Suprapubic skin (tissue), 4 donors: ENCODE data around the gene RABL2B. TPM values are rescaled to one million over a fixed set of nuclear protein-coding genes. Genes with fewer than 3 reads are reported as not detected.
A peak's percentile ranks its signal among the peaks of the same experiment; 100 is the strongest.
"Not testable (repeated sequence)": the region's sequence is repeated elsewhere in the genome, so short reads cannot be mapped to it uniquely, and the experiment has no call there.

Experiments
- DNase-seq, 2 donors: peaks; one replicate each; pipeline ENCODE4 v3.0.0-alpha.2; 2019; ENCODE audit warnings: low spot score in 2 of 2
- H3K27ac ChIP-seq: fragments of 200-600 bp; sonication (generic); one replicate; pipeline ENCODE4 v1.5.1; 2019
- H3K27me3 ChIP-seq: fragments of 200-600 bp; sonication (generic); one replicate; pipeline ENCODE4 v1.5.1; 2019
- H3K36me3 ChIP-seq: fragments of 200-600 bp; sonication (generic); one replicate; pipeline ENCODE4 v1.5.1; 2019
- H3K4me1 ChIP-seq: fragments of 200-600 bp; sonication (generic); one replicate; pipeline ENCODE4 v1.5.1; 2019
- H3K4me3 ChIP-seq: fragments of 200-600 bp; sonication (generic); one replicate; pipeline ENCODE4 v1.5.1; 2019; ENCODE audit warnings: mild to moderate bottlenecking
- H3K9me3 ChIP-seq: fragments of 200-600 bp; sonication (generic); one replicate; pipeline ENCODE4 v1.5.1; 2019
- CTCF ChIP-seq, 2 donors: fragments of 200-600 bp in 1 of 2; fragments of 450-650 bp in 1 of 2; sonication (generic) in 1 of 2; IDR thresholded peaks; one replicate each; pipeline ENCODE4 v1.5.1; 2016 to 2019; ENCODE audit warnings: antibody characterized with exemption in 2 of 2, mild to moderate bottlenecking in 1 of 2, moderate library complexity in 1 of 2
- EP300 ChIP-seq: sonication (generic); formaldehyde crosslinking; IDR thresholded peaks from one replicate; pipeline ENCODE4 v1.6.1; 2017; ENCODE audit warnings: antibody characterized with exemption
- POLR2A ChIP-seq, 2 donors: fragments of 450-650 bp; IDR thresholded peaks; one replicate each; pipeline ENCODE4 v1.6.1; 2017; ENCODE audit warnings: antibody characterized with exemption in 2 of 2, mild to moderate bottlenecking in 2 of 2, moderate library complexity in 2 of 2
- POLR2AphosphoS5 ChIP-seq, 3 donors: sonication (generic); formaldehyde crosslinking; IDR thresholded peaks; one replicate each; pipeline ENCODE4 v1.6.1; 2017; ENCODE audit warnings: antibody characterized with exemption in 3 of 3
- WGBS: methylation state at CpG from one replicate; pipeline ENCODE4 v1.1.5; 2018; 5-methylcytosine and 5-hydroxymethylcytosine counted together
- total RNA-seq, 4 donors: library from RNA; depleted of rRNA; stranded (reverse); fragments of >200 nt; gene quantifications; one replicate each; pipeline ENCODE4 v1.1.0, GENCODE V29; 2016

RABL2B gene
- total RNA-seq, 4 donors from 2014 or later, result 16.6 to 28.4 (median 24.8) TPM

DNA sequence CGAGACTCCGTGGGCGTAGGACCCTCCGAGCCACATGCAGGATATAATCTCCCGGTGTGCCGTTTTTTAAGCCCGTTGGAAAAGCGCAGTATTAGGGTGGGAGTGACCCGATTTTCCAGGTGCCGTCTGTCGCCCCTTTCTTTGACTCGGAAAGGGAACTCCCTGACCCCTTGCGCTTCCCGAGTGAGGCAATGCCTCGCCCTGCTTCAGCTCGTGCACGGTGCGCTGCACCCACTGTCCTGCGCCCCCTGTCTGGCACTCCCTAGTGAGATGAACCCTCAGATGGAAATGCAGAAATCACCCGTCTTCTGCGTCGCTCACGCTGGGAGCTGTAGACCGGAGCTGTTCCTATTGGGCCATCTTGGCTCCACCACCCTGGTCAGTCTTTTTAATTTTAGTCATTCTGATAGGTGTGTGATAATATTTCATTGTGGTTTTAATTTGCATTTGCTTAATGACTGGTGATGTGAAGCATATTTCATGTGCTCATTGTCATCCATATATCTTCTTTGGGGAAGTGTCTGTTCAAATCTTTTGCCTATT, 26.4 kb downstream of the RABL2B start:
- peak; percentile 11 to 41 for TF ChIP-seq CTCF (IDR thresholded peaks at IDR 0.05)
- H3K4me1 ChIP-seq, H3K36me3 ChIP-seq, H3K9me3 ChIP-seq, H3K27me3 ChIP-seq: not testable (repeated sequence)
- DNase-seq, result peak in 1 of 2 donors; percentile 60
- H3K27ac ChIP-seq, result peak overlapping the region; percentile 60
- H3K4me3 ChIP-seq, result peak overlapping the region; percentile 57
- WGBS, result 5% methylated on average over 15 of the region's 24 CpGs

DNA sequence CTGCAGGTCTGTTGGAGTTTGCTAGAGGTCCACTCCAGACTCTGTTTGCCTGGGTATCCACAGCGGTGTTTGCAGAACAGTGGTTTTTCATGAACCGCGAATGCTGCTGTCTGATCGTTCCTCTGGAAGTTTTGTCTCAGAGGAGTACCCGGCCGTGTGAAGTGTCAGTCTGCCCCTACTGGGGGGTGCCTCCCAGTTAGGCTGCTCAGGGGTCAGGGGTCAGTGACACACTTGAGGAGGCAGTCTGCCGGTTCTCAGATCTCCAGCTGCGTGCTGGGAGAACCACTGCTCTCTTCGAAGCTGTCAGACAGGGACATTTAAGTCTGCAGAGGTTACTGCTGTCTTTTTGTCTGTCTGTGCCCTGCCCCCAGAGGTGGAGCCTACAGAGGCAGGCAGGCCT, 27.0 kb downstream of the RABL2B start:
- not testable (repeated sequence) for H3K27me3 ChIP-seq, H3K27ac ChIP-seq, DNase-seq, H3K4me1 ChIP-seq, H3K9me3 ChIP-seq, H3K36me3 ChIP-seq
- WGBS, result no CpG with 5 or more reads among the region's 9 CpGs
- H3K4me3 ChIP-seq, result peak overlapping the region; percentile 57

DNA sequence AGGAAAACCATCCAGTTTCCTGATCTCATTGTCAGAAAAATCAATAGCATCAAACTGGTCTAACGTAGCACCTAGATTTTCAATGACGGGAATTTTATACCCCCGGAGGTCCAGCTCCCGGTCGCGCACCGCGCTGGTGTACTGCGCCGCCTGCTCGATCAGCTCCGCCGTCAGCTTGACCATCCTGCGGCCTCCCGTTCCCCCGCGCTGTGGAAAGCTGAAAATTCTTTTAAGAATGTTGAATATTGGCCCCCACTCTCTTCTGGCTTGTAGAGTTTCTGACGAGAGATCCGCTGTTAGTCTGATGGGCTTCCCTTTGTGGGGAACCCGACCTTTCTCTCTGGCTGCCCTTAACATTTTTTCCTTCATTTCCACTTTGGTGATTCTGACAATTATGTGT, 28.2 kb downstream of the RABL2B start:
- not testable (repeated sequence) for DNase-seq, H3K27me3 ChIP-seq, H3K36me3 ChIP-seq, H3K9me3 ChIP-seq, H3K27ac ChIP-seq, H3K4me3 ChIP-seq, H3K4me1 ChIP-seq
- WGBS, result 94% methylated on average over 20 of the region's 20 CpGs

- H3K4me3 ChIP-seq, H3K27me3 ChIP-seq, H3K27ac ChIP-seq, H3K36me3 ChIP-seq, H3K9me3 ChIP-seq, DNase-seq, H3K4me1 ChIP-seq: not testable (repeated sequence)
- WGBS, result 65% methylated on average over 9 of the region's 9 CpGs
Observed at GRCh38 chr22:50749302-50750074, 33.9 kb downstream of the RABL2B start.

DNA sequence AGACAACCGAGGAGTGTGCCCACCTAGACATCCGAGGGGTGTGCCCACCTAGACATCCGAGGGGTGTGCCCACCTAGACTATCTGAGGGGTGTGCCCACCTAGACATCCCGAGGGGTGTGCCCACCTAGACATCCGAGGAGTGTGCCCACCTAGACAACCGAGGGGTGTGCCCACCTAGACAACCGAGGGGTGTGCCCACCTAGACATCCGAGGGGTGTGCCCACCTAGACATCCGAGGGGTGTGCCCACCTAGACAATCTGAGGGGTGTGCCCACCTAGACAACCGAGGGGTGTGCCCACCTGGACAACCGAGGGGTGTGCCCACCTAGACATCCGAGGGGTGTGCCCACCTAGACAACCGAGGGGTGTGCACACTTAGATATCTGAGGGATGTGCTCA, 34.8 kb downstream of the RABL2B start:
- WGBS, result 52% methylated on average over 4 of the region's 13 CpGs
- H3K9me3 ChIP-seq, H3K27ac ChIP-seq: not testable (repeated sequence)

GRCh38 chr22:50747521-50747920, 35.9 kb downstream of the RABL2B start:
- not testable (repeated sequence) for DNase-seq, H3K36me3 ChIP-seq, H3K27me3 ChIP-seq, H3K4me3 ChIP-seq, H3K9me3 ChIP-seq, H3K4me1 ChIP-seq, H3K27ac ChIP-seq
- 83% methylated on average over 1 of the region's 1 CpG for WGBS

More for the DNA sequence above, 34.8 kb downstream of the RABL2B start:
- DNase-seq, H3K36me3 ChIP-seq, H3K4me1 ChIP-seq, H3K4me3 ChIP-seq, H3K27me3 ChIP-seq: not testable (repeated sequence)

DNA sequence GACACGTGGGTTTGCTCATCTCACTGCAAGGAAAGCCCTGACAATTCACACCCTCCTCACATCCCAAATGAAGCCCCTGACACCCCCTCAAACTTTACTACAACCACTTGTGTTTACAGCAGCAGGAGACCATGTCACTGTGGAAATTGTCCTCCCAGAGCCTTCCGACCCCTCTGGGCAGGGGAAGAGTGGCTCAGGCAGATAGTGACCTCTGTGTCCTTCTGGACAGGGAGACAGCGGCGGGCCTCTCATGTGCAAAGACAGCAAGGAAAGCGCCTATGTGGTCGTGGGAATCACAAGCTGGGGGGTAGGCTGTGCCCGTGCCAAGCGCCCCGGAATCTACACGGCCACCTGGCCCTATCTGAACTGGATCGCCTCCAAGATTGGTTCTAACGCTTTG, 39.0 kb downstream of the RABL2B start:
- WGBS, result 67% methylated on average over 3 of the region's 12 CpGs
- not testable (repeated sequence) for H3K27me3 ChIP-seq, H3K4me3 ChIP-seq, H3K27ac ChIP-seq, H3K9me3 ChIP-seq, DNase-seq, H3K36me3 ChIP-seq, H3K4me1 ChIP-seq

DNA sequence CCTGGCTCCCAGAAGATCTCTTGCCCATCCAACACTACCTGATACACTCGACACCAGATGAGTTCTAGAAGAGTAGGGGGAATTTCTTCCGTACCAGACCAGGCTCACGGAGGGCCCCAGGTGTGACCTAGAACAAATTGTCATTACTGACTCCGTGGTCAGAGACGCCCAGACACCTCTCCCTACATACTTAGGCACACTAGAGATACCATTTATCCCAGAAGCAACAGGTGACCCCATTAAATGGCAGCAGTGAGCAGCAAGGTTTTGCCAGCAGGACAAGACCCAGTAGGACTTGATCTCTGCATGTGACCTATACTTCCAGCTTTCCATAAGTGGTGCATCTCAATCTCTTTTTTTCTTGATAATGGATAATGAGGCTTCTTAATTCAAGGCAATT, 42.7 kb downstream of the RABL2B start:
- not testable (repeated sequence) for H3K36me3 ChIP-seq, H3K27me3 ChIP-seq, H3K4me3 ChIP-seq, H3K27ac ChIP-seq, H3K4me1 ChIP-seq, DNase-seq, H3K9me3 ChIP-seq
- 96% methylated on average over 5 of the region's 5 CpGs for WGBS

- H3K9me3 ChIP-seq, result no peaks in the 10 kb centered on the region
- DNase-seq, result no peak
- no peaks in the 10 kb centered on the region for H3K36me3 ChIP-seq
- peaks cover 2% of the 10 kb centered on the region for H3K27me3 ChIP-seq
- no peaks in the 10 kb centered on the region for H3K4me1 ChIP-seq
- 81% methylated on average over 12 of the region's 12 CpGs for WGBS
- no peak for TF ChIP-seq CTCF (IDR thresholded peaks at IDR 0.05)
- no peak for TF ChIP-seq POLR2A (IDR thresholded peaks at IDR 0.05)
- no peak for TF ChIP-seq EP300
- TF ChIP-seq POLR2AphosphoS5 (IDR thresholded peaks at IDR 0.05), result no peak
- no peak overlapping the region for H3K4me3 ChIP-seq
- no peak overlapping the region for H3K27ac ChIP-seq
Observed at GRCh38 chr22:50739894-50740293, 43.5 kb downstream of the RABL2B start.
